H1 (cell line): ENCODE measurements around the gene LHCGR.

Source experiments
- CTCF ChIP-seq, 3 experiments: IDR thresholded peaks; 1 replicate in 2 of 3; 2 replicates in 1 of 3; pipeline versions ENCODE4 v1.5.1 to v1.6.1; 2011; ENCODE audit warnings: low read length in 3 of 3, mild to moderate bottlenecking in 3 of 3, inconsistent platforms in 2 of 3, low read depth in 1 of 3, moderate library complexity in 1 of 3; ENCODE audit not compliant: insufficient read depth in 1 of 3; ENCODE audit errors: control extremely low read depth in 1 of 3
- EZH2 ChIP-seq: fragments of 200-600 bp; sonication (generic); IDR thresholded peaks from 2 replicates; pipeline ENCODE4 v1.7.1; 2012; ENCODE audit warnings: low read depth, mild to moderate bottlenecking, moderate library complexity, low read length, inconsistent platforms; ENCODE audit not compliant: severe bottlenecking
- GABPA ChIP-seq: IDR thresholded peaks from 2 replicates; pipeline ENCODE4 v1.6.1; 2011; ENCODE audit warnings: mild to moderate bottlenecking, low read length, moderate library complexity, borderline replicate concordance; ENCODE audit not compliant: insufficient read depth
- NRF1 ChIP-seq: IDR thresholded peaks from 2 replicates; pipeline ENCODE4 v1.6.1; 2011; ENCODE audit warnings: mild to moderate bottlenecking, low read depth, low read length, improper control_type of control experiment

- TF ChIP-seq EZH2 = no peak
- TF ChIP-seq CTCF (IDR thresholded peaks at IDR 0.05; ENCODE audit: control extremely low read depth in 1 of 3, insufficient read depth in 1 of 3, low read depth in 1 of 3, low read length in 3 of 3) = no peak
- no peak for TF ChIP-seq GABPA
- no peak for TF ChIP-seq NRF1
Observed at GRCh38 chr2:48722391-48722790, 33.1 kb downstream of the LHCGR start.
